Tongue (tissue), 2 donors: ENCODE results near the gene OXA1L. TPM values are rescaled to one million over a fixed set of nuclear protein-coding genes. Genes with fewer than 3 reads are reported as not detected.
"Not testable (repeated sequence)": the region's sequence is repeated elsewhere in the genome, so short reads cannot be mapped to it uniquely, and the experiment has no call there.

Source experiments
- DNase-seq: peaks from one replicate; pipeline ENCODE4 v3.0.0-alpha.2; 2015
- total RNA-seq: library from RNA; depleted of rRNA; stranded (reverse); fragments of >200 nt; gene quantifications from one replicate; pipeline ENCODE4 v1.2.3, GENCODE V29; 2014

The OXA1L gene
- total RNA-seq, 1 donor from 2014 or later = 92.3 TPM

GRCh38 chr14:22769369-22769768 lies 2.9 kb downstream of the OXA1L start:
- DNase-seq = no peak

DNA sequence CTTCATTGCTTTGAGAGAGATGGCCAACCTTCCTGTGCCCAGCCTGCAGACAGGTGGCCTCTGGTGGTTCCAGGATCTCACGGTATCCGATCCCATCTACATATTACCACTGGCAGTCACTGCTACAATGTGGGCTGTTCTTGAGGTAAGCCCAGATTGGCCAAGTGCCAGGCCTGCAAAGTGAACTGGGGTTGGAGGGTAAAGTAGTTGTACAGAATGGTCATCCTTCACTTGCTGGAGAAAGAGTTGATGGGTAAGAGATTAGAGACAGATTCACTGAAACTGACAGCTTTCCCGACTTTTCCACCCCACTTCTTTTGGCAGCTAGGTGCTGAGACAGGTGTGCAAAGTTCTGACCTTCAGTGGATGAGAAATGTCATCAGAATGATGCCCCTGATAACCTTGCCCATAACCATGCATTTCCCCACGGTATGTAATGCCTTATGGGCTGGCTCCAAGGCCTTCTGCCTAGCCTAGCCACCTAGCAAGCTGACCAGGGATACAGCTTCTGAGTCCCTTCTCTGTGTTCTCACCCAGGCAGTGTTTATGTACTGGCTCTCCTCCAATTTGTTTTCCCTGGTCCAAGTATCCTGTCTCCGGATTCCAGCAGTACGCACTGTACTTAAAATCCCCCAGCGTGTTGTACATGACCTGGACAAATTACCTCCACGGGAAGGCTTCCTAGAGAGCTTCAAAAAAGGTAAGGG lies 4.1 kb downstream of the OXA1L start:
- no peak for DNase-seq

GRCh38 chr14:22772725-22773124 lies 6.2 kb downstream of the OXA1L start:
- DNase-seq = no peak

- no peak for DNase-seq
Measured at GRCh38 chr14:22773162-22774010, 6.9 kb downstream of the OXA1L start.

GRCh38 chr14:22774011-22774706 lies 7.7 kb downstream of the OXA1L start:
- no peak for DNase-seq

- no peak for DNase-seq
Measured at GRCh38 chr14:22776215-22776614, 9.7 kb downstream of the OXA1L start.

GRCh38 chr14:22776849-22777248 lies 10.4 kb downstream of the OXA1L start:
- DNase-seq = not testable (repeated sequence)

DNA sequence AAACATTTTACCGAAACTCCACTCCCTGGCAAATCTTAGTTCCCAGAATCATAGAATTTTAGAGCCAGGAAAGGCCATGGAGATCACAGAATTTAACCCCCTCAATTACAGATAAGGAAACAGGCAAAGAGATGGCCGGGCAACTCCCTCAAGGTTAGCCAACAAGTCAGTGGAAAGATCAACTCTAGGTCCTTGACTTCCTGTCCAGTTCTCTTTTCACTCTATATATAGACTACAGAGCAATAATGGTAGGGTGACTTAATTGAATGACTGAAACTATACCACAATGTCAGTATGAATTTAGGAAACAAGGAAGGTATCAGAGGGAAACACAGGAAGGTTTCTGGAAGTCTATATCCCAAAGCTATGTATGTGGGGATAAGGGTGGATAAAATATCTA lies 11.6 kb downstream of the OXA1L start:
- no peak for DNase-seq

GRCh38 chr14:22780105-22780679 lies 13.7 kb downstream of the OXA1L start:
- DNase-seq = no peak

DNA sequence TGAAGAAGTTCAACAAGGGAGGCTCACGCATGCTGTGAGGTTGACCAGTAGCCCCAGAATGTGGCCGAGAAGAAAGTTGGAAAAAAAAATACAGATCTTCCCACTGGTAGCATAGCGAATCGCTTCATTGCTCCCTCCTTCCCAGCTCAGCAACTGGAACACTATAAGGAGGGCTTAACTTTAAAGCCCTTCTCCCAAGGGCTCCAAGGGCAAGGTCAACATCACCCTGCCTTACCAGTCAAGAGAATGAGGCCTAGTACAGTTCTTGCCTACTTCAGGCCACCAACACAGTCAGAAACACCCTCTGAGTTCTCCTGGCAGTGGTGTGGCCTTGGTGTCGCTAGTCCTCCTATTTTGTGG lies 14.4 kb downstream of the OXA1L start:
- no peak for DNase-seq

DNA sequence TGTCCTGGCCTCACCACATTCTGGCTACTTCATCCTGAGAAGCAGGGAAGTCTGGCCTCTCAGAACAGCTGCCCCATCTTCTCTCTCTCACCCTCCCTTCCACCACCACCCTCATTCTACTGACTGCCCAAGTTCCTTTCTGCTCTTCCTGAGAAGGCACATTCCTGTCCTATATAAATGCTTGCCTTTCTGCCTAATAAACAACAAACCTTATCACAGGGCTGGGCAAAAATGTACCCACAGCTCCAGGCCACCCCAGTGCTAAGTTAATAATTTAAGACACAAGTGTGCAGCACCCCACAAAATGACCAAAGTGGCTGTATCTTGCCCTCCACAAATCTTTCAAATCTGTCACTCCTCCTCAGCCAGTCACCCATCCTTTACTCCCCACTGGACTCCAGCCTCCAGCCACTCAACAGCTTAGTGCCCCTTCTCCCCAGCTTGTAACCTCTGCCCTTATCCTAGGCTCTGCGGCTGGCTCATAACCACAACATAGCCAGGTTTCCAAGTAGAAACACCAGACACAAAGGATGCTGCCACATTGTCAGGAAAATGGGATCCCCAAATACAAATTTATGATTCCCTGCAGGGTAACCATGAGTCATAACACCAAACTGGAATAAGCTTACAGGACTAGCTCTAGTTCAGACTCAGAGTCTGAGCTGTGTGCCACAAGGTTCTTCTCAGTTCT lies 15.0 kb downstream of the OXA1L start:
- peak; percentile 21 for DNase-seq

DNA sequence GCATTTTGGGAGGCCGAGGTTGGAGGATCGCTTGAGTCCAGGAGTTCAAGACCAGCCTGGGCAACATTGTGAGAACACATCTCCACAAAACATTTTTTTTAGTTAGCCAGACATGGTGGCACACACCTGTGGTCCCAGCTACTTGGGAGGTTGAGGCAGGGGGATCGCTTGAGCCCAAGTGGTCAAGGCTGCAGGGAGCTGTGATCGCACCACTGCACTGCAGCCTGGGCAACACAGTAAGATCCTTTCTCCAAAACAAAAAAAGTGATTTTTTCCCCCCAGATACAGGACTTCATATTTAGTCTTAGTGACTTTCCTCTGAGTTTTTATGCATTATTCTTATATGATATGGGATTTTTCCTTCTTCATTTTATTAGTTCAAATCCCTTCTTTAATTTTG lies 20.2 kb downstream of the OXA1L start:
- DNase-seq = no peak

- DNase-seq = peak; percentile 50
Measured at GRCh38 chr14:22791301-22791700, 24.8 kb downstream of the OXA1L start.

- DNase-seq = no peak
Measured at GRCh38 chr14:22792158-22792557, 25.7 kb downstream of the OXA1L start.

GRCh38 chr14:22793550-22793949 lies 27.1 kb downstream of the OXA1L start:
- DNase-seq = not testable (repeated sequence)

- no peak for DNase-seq
Measured at GRCh38 chr14:22793976-22794375, 27.5 kb downstream of the OXA1L start.

GRCh38 chr14:22794551-22794951 lies 28.1 kb downstream of the OXA1L start:
- no peak for DNase-seq

- no peak for DNase-seq
Measured at GRCh38 chr14:22796087-22796707, 29.7 kb downstream of the OXA1L start.

- DNase-seq = no peak
Measured at GRCh38 chr14:22797017-22797917, 30.8 kb downstream of the OXA1L start.

DNA sequence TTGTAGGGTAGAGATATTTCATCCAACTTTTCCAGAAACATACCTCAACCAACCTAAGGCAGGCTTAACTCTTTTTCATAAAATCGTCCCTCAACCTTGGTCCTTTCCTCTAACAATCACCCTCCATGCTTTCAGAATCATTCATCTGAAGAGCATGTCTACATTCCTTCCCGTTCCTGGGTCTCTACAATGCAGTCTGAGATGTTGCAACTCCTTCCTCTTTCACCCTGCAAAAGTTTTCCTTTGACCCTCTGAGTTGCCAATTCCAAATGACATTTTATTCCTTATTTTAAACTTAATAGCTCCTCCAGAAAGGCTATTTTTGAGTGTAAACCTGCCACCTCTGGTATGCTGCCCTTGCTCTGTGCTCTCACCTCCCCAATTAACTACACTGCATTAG lies 32.0 kb downstream of the OXA1L start:
- DNase-seq = no peak

- no peak for DNase-seq
Measured at GRCh38 chr14:22800346-22800745, 33.9 kb downstream of the OXA1L start.
